SK-N-MC (cell line): ENCODE results near the gene POLR3A.

Experiments used
- DNase-seq: peaks from one replicate; pipeline ENCODE4 v3.0.0-alpha.2; 2011; ENCODE audit warnings: low read depth, low spot score
- H3K27ac ChIP-seq: fragments of 200-600 bp; sonication (generic); 2 replicates; pipeline ENCODE4 v1.5.1; 2016; ENCODE audit warnings: mixed run types
- H3K36me3 ChIP-seq: fragments of 200-600 bp; sonication (generic); 2 replicates; pipeline ENCODE4 v1.6.1; 2017; ENCODE audit warnings: antibody characterized with exemption, low read length, mixed read lengths; ENCODE audit not compliant: insufficient read depth
- H3K4me3 ChIP-seq: fragments of 200-600 bp; sonication (generic); 2 replicates; pipeline ENCODE4 v1.5.1; 2016
- H3K9ac ChIP-seq: fragments of 200-600 bp; sonication (generic); 2 replicates; pipeline ENCODE4 v1.8.0; 2017; ENCODE audit warnings: mixed run types, mixed read lengths; ENCODE audit not compliant: insufficient read length
- H3K9me3 ChIP-seq: fragments of 200-600 bp; sonication (generic); 2 replicates; pipeline ENCODE4 v1.6.1; 2017; ENCODE audit warnings: low read depth, mild to moderate bottlenecking, antibody characterized with exemption, low read length, moderate library complexity, mixed read lengths
- EZH2 ChIP-seq: fragments of 200-600 bp; sonication (generic); IDR thresholded peaks from one replicate; pipeline ENCODE4 v1.6.1; 2017; ENCODE audit warnings: antibody characterized with exemption
- FOXP2 ChIP-seq: optimal IDR thresholded peaks from 2 replicates; pipeline ENCODE3; 2011; ENCODE audit warnings: mild to moderate bottlenecking, moderate library complexity; ENCODE audit not compliant: insufficient read depth; ENCODE audit errors: extremely low read length, control extremely low read depth
- POLR2AphosphoS5 ChIP-seq: IDR thresholded peaks from 2 replicates; pipeline ENCODE4 v1.6.1; 2012; ENCODE audit warnings: mild to moderate bottlenecking, low read depth, low read length, borderline replicate concordance

POLR3A gene

GRCh38 chr10:77973276-77973675, 56.0 kb downstream of the POLR3A start:
- Histone ChIP-seq H3K4me3 (no peak overlapping the region), H3K9ac (no peak overlapping the region), H3K9me3 (no peaks in the 10 kb centered on the region), H3K27ac (no peak overlapping the region), H3K36me3 (no peaks in the 10 kb centered on the region; the same call in 1 of the 2 replicates)
- TF ChIP-seq POLR2AphosphoS5, result no peak
- TF ChIP-seq FOXP2, result no peak
- no peak for TF ChIP-seq EZH2
- no peak for DNase-seq

GRCh38 chr10:77972148-77972547, 57.2 kb downstream of the POLR3A start:
- no peak for DNase-seq
- Histone ChIP-seq H3K9me3 (no peaks in the 10 kb centered on the region), H3K27ac (no peak overlapping the region), H3K4me3 (no peak overlapping the region), H3K9ac (no peak overlapping the region), H3K36me3 (no peaks in the 10 kb centered on the region; the same call in 1 of the 2 replicates)
- TF ChIP-seq FOXP2, result no peak
- TF ChIP-seq POLR2AphosphoS5, result no peak
- TF ChIP-seq EZH2, result no peak

- DNase-seq, result no peak
- H3K9me3 ChIP-seq, result no peaks in the 10 kb centered on the region
- no peak overlapping the region for H3K9ac ChIP-seq
- no peak overlapping the region for H3K4me3 ChIP-seq
- no peaks in the 10 kb centered on the region; the same call in 1 of the 2 replicates for H3K36me3 ChIP-seq
- H3K27ac ChIP-seq, result no peak overlapping the region
- TF ChIP-seq POLR2AphosphoS5 (no peak), FOXP2 (no peak), EZH2 (no peak)
Measured at GRCh38 chr10:77971804-77972144, 57.5 kb downstream of the POLR3A start.

GRCh38 chr10:77970869-77971803, 58.2 kb downstream of the POLR3A start:
- H3K36me3 ChIP-seq, result no peaks in the 10 kb centered on the region
- TF ChIP-seq EZH2 (no peak), FOXP2 (no peak), POLR2AphosphoS5 (no peak)
- H3K9ac ChIP-seq, result no peak overlapping the region
- no peaks in the 10 kb centered on the region for H3K9me3 ChIP-seq
- no peak for DNase-seq
- H3K27ac ChIP-seq, result no peak overlapping the region
- no peak overlapping the region for H3K4me3 ChIP-seq

GRCh38 chr10:77969114-77969513, 60.2 kb downstream of the POLR3A start:
- no peaks in the 10 kb centered on the region for H3K36me3 ChIP-seq
- no peak overlapping the region for H3K27ac ChIP-seq
- no peaks in the 10 kb centered on the region for H3K9me3 ChIP-seq
- H3K4me3 ChIP-seq, result no peak overlapping the region
- TF ChIP-seq POLR2AphosphoS5 (no peak), FOXP2 (no peak), EZH2 (no peak)
- no peak overlapping the region for H3K9ac ChIP-seq
- DNase-seq, result no peak

GRCh38 chr10:77967611-77968022, 61.7 kb downstream of the POLR3A start:
- Histone ChIP-seq H3K27ac (no peak overlapping the region), H3K36me3 (no peaks in the 10 kb centered on the region), H3K4me3 (no peak overlapping the region), H3K9ac (no peak overlapping the region), H3K9me3 (no peaks in the 10 kb centered on the region)
- DNase-seq, result peak; percentile 5
- TF ChIP-seq EZH2 (no peak), POLR2AphosphoS5 (no peak), FOXP2 (no peak)

GRCh38 chr10:77965294-77965693, 64.0 kb downstream of the POLR3A start:
- no peak overlapping the region for H3K27ac ChIP-seq
- DNase-seq, result no peak
- H3K4me3 ChIP-seq, result no peak overlapping the region
- no peaks in the 10 kb centered on the region for H3K36me3 ChIP-seq
- H3K9ac ChIP-seq, result no peak overlapping the region
- no peaks in the 10 kb centered on the region for H3K9me3 ChIP-seq
- TF ChIP-seq EZH2 (no peak), POLR2AphosphoS5 (no peak), FOXP2 (no peak)

- Histone ChIP-seq H3K9me3 (no peaks in the 10 kb centered on the region), H3K36me3 (no peaks in the 10 kb centered on the region), H3K9ac (no peak overlapping the region), H3K4me3 (no peak overlapping the region), H3K27ac (no peak overlapping the region)
- no peak for TF ChIP-seq EZH2
- no peak for DNase-seq
Measured at GRCh38 chr10:77964811-77965210, 64.5 kb downstream of the POLR3A start.
